Calu3 (cell line): ENCODE measurements around the gene CRABP2. TPM values are rescaled to one million over a fixed set of nuclear protein-coding genes. Genes with fewer than 3 reads are reported as not detected.
A peak's percentile ranks its signal among the peaks of the same experiment; 100 is the strongest.

Experiments used
- BruUV-seq: library from RNA; stranded (reverse); fragments of 400-500 nt; replicated peaks from 2 replicates; lab custom pipeline; 2021; lab: Mats Ljungman, UMichigan
- CTCF ChIA-PET: fragments of 300-600 bp; sonication (Branson Sonifier 250); formaldehyde crosslinking; loops from one replicate; lab custom pipeline; 2022; ENCODE audit warnings: antibody characterized with exemption; lab: Charles Lee
- DNase-seq: peaks from one replicate; pipeline ENCODE4 v3.0.0; 2022
- H3K27ac Mint-ChIP-seq: one replicate; pipeline ENCODE4 v1.8.0; 2022; ENCODE audit warnings: mixed read lengths; ENCODE audit not compliant: unreplicated experiment
- H3K27me3 Mint-ChIP-seq: one replicate; pipeline ENCODE4 v1.8.0; 2022; ENCODE audit warnings: mixed read lengths; ENCODE audit not compliant: unreplicated experiment
- H3K36me3 Mint-ChIP-seq: one replicate; pipeline ENCODE4 v1.8.0; 2022; ENCODE audit warnings: mild to moderate bottlenecking, moderate library complexity, mixed read lengths; ENCODE audit not compliant: insufficient read depth, unreplicated experiment
- H3K4me1 Mint-ChIP-seq: one replicate; pipeline ENCODE4 v1.8.0; 2022; ENCODE audit warnings: mild to moderate bottlenecking, low read depth, mixed read lengths; ENCODE audit not compliant: unreplicated experiment
- H3K4me3 Mint-ChIP-seq: one replicate; pipeline ENCODE4 v1.8.0; 2022; ENCODE audit warnings: mild to moderate bottlenecking, low read depth, moderate library complexity, mixed read lengths; ENCODE audit not compliant: unreplicated experiment
- H3K9me3 Mint-ChIP-seq: one replicate; pipeline ENCODE4 v1.8.0; 2022; ENCODE audit warnings: low read depth, mixed read lengths; ENCODE audit not compliant: unreplicated experiment
- intact Hi-C: fragments of 100-400 bp; cut with micrococcal nuclease; formaldehyde crosslinking; loops from one replicate; pipeline ENCODE4 v1.10.0; 2022; ENCODE audit not compliant: unreplicated experiment
- total RNA-seq: library from RNA; stranded (reverse); gene quantifications from 2 replicates; pipeline ENCODE4 v1.2.3, GENCODE V29; 2022
- TF ChIP-seq, protein P1 (sequence below): fragments of 200-600 bp; IDR thresholded peaks from one replicate; pipeline ENCODE4 v1.8.0; 2022; ENCODE audit warnings: antibody characterized with exemption; ENCODE audit not compliant: unreplicated experiment

CRABP2 gene
- total RNA-seq, 1 experiment from 2014 or later: 17.6 TPM

DNA sequence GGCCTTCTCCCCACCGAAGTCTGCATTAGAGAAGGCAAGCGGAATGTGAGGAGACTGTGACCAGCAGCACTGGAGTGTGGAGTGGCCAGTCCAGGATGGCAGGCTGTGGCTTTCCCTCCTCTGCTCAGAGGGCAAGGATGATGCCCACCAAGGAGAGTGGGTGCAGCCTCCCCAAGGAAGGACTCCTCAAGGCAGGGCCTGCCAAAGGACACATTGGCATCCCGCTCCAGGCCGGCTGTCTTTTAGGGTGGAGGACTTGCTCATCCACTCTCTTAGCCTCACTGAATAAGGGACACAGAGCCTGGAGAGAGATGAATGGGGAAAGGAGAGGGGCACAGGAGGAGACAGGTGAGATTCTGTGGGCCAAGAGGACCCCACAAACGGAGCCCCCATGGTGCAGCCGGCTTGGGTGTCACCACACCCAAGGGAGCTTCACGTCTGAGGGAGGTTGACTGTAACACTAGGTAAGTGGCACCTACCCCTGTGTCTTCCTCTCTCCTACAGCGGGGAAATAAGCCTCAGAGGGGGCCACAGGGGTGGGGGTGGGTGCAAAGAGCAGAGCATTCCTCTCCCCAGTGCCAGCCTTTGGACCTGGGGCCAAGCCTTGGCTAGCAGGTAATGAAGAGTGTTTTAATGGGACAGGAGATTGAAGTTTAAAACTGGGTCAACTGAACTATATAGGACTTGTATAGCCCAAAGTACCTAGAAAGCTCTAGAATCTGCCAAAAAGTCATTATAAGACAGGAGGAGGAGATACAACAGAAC lies 24.0 kb downstream of the CRABP2 start:
- Mint-ChIP-seq H3K4me3 (no peak overlapping the region), H3K36me3 (peaks cover 11% of the 10 kb centered on the region), H3K9me3 (no peaks in the 10 kb centered on the region), H3K27ac (no peak overlapping the region), H3K4me1 (peaks cover 14% of the 10 kb centered on the region), H3K27me3 (peaks cover 67% of the 10 kb centered on the region)
- CTCF ChIA-PET: interaction anchor here (0.6 to 1.3 kb wide), 2 partner anchors 8 to 21 kb away, joined by 4 to 6 read pairs; no protein-coding TSS in a partner anchor
- no TSS peak for BruUV-seq
- TF ChIP-seq, protein P1, sequence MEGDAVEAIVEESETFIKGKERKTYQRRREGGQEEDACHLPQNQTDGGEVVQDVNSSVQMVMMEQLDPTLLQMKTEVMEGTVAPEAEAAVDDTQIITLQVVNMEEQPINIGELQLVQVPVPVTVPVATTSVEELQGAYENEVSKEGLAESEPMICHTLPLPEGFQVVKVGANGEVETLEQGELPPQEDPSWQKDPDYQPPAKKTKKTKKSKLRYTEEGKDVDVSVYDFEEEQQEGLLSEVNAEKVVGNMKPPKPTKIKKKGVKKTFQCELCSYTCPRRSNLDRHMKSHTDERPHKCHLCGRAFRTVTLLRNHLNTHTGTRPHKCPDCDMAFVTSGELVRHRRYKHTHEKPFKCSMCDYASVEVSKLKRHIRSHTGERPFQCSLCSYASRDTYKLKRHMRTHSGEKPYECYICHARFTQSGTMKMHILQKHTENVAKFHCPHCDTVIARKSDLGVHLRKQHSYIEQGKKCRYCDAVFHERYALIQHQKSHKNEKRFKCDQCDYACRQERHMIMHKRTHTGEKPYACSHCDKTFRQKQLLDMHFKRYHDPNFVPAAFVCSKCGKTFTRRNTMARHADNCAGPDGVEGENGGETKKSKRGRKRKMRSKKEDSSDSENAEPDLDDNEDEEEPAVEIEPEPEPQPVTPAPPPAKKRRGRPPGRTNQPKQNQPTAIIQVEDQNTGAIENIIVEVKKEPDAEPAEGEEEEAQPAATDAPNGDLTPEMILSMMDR: no peak
- DNase-seq: no peak
- intact Hi-C loops: loop anchor here (10.0 kb wide), 1 partner anchor 173 kb away; the partner anchor contains the start of gene INSRR

DNA sequence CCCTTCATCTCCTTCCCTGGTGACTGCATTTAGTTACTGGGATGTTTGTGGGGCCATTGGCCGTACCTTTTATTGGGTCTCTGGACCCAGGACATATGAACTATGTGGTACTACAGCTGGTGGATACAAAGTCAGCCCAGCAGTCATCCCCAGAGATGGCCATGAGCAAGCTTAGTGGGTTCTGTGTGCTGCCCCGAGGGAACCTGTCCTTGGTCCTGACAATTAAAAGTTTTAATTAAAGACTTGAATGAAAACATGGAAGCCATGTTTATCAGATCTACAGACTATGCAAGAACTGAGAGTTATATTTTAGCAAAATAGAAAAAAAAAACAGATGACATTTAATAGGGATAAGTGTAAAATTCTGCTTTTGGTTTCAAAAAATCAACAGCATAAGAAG lies 25.3 kb downstream of the CRABP2 start:
- CTCF ChIA-PET: interaction anchor here (1.3 to 1.4 kb wide), 2 partner anchors 9 to 56 kb away, joined by 3 to 4 read pairs; no protein-coding TSS in a partner anchor
- Mint-ChIP-seq H3K27ac (no peak overlapping the region), H3K27me3 (peaks cover 67% of the 10 kb centered on the region), H3K4me3 (no peak overlapping the region), H3K36me3 (peaks cover 11% of the 10 kb centered on the region), H3K4me1 (peaks cover 14% of the 10 kb centered on the region), H3K9me3 (no peaks in the 10 kb centered on the region)
- DNase-seq: no peak
- BruUV-seq: no TSS peak
- intact Hi-C loops: loop anchor here (10.0 kb wide), 1 partner anchor 175 kb away; the partner anchor contains the start of gene INSRR
- TF ChIP-seq, protein P1: no peak

DNA sequence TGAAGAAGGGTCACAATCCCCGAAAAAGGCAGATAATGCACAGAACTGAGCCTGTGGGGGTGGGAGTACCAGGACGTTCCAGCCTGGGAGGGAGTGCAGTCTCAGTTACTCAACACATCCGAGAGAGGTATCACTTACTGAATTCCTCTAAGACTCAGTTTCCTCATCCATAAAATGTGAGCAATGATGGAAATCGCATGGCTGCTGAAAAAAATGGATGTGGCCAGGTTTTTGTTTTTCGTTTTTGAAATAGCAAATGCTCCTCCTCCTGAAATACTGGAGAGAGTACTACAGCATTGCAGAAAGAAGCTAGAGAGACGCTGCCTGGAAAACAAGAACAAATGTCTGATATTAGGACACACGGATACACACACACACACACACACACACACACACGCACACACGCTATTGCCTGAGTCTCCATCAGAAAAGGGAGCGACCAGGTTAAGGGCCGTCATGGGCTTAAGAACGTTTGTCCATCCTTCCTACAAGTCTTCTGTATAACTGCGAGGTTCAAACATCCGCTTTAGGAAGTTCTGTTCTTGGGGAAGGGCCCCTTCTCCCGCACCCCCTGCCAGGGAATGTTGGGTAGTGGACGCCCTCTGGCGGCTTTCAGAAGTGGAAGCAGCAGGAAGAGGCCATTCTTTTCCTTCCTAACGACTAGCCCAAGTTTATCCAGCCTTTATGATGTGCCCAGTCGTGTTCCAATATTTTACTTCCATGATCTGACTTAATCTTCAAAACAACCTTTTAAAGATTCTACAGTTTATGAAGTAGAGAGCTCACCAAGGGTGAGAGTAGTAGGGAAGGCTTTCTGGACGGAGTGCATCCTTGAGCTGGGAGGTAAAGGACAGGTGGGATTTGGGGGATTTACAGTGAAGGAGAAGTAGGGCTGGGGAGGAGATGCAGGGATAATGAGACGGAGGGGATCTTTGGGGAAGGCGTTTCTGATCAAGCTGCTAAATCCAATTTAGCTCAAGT lies 27.5 kb downstream of the CRABP2 start:
- no TSS peak for BruUV-seq

More for the DNA sequence above, 27.5 kb downstream of the CRABP2 start:
- peak overlapping the region; percentile 64 for H3K4me3 Mint-ChIP-seq
- TF ChIP-seq, protein P1: peak; percentile 88
- DNase-seq: peak; percentile 70
- H3K9me3 Mint-ChIP-seq: no peaks in the 10 kb centered on the region
- peaks cover 16% of the 10 kb centered on the region for H3K36me3 Mint-ChIP-seq
- H3K27me3 Mint-ChIP-seq: peaks cover 71% of the 10 kb centered on the region
- H3K27ac Mint-ChIP-seq: peak overlapping the region; percentile 5
- peaks cover 14% of the 10 kb centered on the region for H3K4me1 Mint-ChIP-seq
- CTCF ChIA-PET: interaction anchor here (0.5 to 3.0 kb wide), 11 partner anchors 10 to 57 kb away, joined by 3 to 45 read pairs (median 6); no protein-coding TSS in a partner anchor
- intact Hi-C loops: loop anchor here (1.0 kb wide), 2 partner anchors 18 to 52 kb away; no protein-coding TSS in a partner anchor
